B cell (primary cell): ENCODE results near the gene ADRA2C. TPM values are rescaled to one million over a fixed set of nuclear protein-coding genes. Genes with fewer than 3 reads are reported as not detected.

ENCODE experiments used
- ATAC-seq: fragments of 200-7000 bp; cut with Tn5 transposase; one replicate; pipeline ENCODE4 v1.10.0; 2021; ENCODE audit warnings: low read depth, mild to moderate bottlenecking, moderate number of reproducible peaks, moderate library complexity
- CTCF ChIA-PET: fragments of 350-600 bp; sonication (Branson Sonifier 250); formaldehyde crosslinking; loops from one replicate; lab custom pipeline; 2021; ENCODE audit warnings: antibody characterized with exemption, inconsistent platforms; lab: Charles Lee
- POLR2A ChIA-PET: fragments of 350-600 bp; sonication (Branson Sonifier 250); formaldehyde crosslinking; loops from one replicate; lab custom pipeline; 2021; ENCODE audit warnings: antibody characterized with exemption; lab: Charles Lee
- DNase-seq: peaks from one replicate; pipeline ENCODE4 v3.0.0; 2013
- H2AFZ ChIP-seq: 2 replicates; pipeline ENCODE4 v1.6.1; 2012; ENCODE audit warnings: mild to moderate bottlenecking, low read depth, low read length; ENCODE audit not compliant: insufficient read depth, poor library complexity, severe bottlenecking
- H3K27ac ChIP-seq, 2 donors: 1 replicate in 1 of 2; 2 replicates in 1 of 2; pipeline ENCODE4 v1.5.1; 2012 to 2013; ENCODE audit warnings: low read length in 2 of 2, mild to moderate bottlenecking in 2 of 2, moderate library complexity in 1 of 2
- H3K27me3 ChIP-seq, 4 experiments: fragments of 200-600 bp in 1 of 4; sonication (generic) in 1 of 4; replicated peaks in 1 of 4; 1 replicate in 2 of 4; 2 replicates in 2 of 4; pipeline versions ENCODE4 v1.6.1 to v1.7.0; 2013 to 2016; ENCODE audit warnings: low read length in 3 of 4, mild to moderate bottlenecking in 2 of 4, mixed read lengths in 1 of 4, moderate library complexity in 1 of 4; ENCODE audit not compliant: insufficient read depth in 4 of 4, control insufficient read depth in 3 of 4; ENCODE audit errors: control extremely low read depth in 1 of 4
- H3K36me3 ChIP-seq, 2 experiments: replicated peaks in 1 of 2; 1 replicate in 1 of 2; 2 replicates in 1 of 2; pipeline versions ENCODE4 v1.6.1 to v1.7.1; 2013; ENCODE audit warnings: low read length in 1 of 2; ENCODE audit not compliant: insufficient read depth in 2 of 2, control insufficient read depth in 1 of 2; ENCODE audit errors: control extremely low read depth in 1 of 2, extremely low read depth in 1 of 2
- H3K4me1 ChIP-seq, 2 donors: fragments of 200-600 bp in 1 of 2; sonication (generic) in 1 of 2; 1 replicate in 1 of 2; 2 replicates in 1 of 2; pipeline versions ENCODE4 v1.5.1 to v1.6.1; 2013 to 2017; ENCODE audit warnings: low read length in 2 of 2; ENCODE audit not compliant: control insufficient read depth in 2 of 2, insufficient read depth in 2 of 2
- H3K4me2 ChIP-seq: replicated peaks from 2 replicates; pipeline ENCODE3; 2012; ENCODE audit warnings: mild to moderate bottlenecking, low read depth, low read length; ENCODE audit not compliant: poor library complexity, severe bottlenecking
- H3K4me3 ChIP-seq, 5 experiments: fragments of 200-600 bp in 1 of 5; sonication (generic) in 1 of 5; 1 replicate in 3 of 5; 2 replicates in 2 of 5; pipeline versions ENCODE4 v1.5.1 to v1.7.0; 2011 to 2016; ENCODE audit warnings: low read length in 4 of 5, mild to moderate bottlenecking in 4 of 5, low read depth in 2 of 5, control low read depth in 1 of 5, moderate library complexity in 1 of 5; ENCODE audit not compliant: insufficient read depth in 1 of 5; ENCODE audit errors: control extremely low read depth in 1 of 5, extremely low read depth in 1 of 5
- H3K79me2 ChIP-seq: fragments of 200-600 bp; sonication (generic); one replicate; pipeline ENCODE4 v1.6.0; 2016; ENCODE audit warnings: low read length; ENCODE audit not compliant: control insufficient read depth, insufficient read depth
- H3K9ac ChIP-seq: fragments of 200-600 bp; sonication (generic); 2 replicates; pipeline ENCODE4 v1.6.1; 2017; ENCODE audit warnings: mild to moderate bottlenecking, low read length, moderate library complexity
- H3K9me3 ChIP-seq, 3 donors: one replicate each; pipeline versions ENCODE4 v1.6.1 to v1.7.1; 2013; ENCODE audit warnings: low read length in 2 of 3; ENCODE audit not compliant: control insufficient read depth in 2 of 3, insufficient read depth in 1 of 3; ENCODE audit errors: control extremely low read depth in 1 of 3
- H4K20me1 ChIP-seq: 2 replicates; pipeline ENCODE4 v1.6.0; 2012; ENCODE audit warnings: mild to moderate bottlenecking, low read length; ENCODE audit not compliant: insufficient read depth, control insufficient read depth, poor library complexity, severe bottlenecking
- H3K27ac Mint-ChIP-seq: one replicate; pipeline ENCODE4 v1.8.0; 2021; ENCODE audit warnings: mixed read lengths
- H3K27me3 Mint-ChIP-seq: one replicate; pipeline ENCODE4 v1.8.0; 2021; ENCODE audit warnings: mixed read lengths
- H3K4me1 Mint-ChIP-seq: one replicate; pipeline ENCODE4 v1.8.0; 2021; ENCODE audit warnings: mixed read lengths
- H3K4me3 Mint-ChIP-seq: one replicate; pipeline ENCODE4 v1.8.0; 2021; ENCODE audit warnings: mixed read lengths
- H3K9me3 Mint-ChIP-seq: one replicate; pipeline ENCODE4 v1.8.0; 2022; ENCODE audit warnings: mixed read lengths; ENCODE audit not compliant: insufficient read depth
- CTCF ChIP-seq: fragments of 200-600 bp; IDR thresholded peaks from one replicate; pipeline ENCODE4 v1.8.0; 2022; ENCODE audit warnings: antibody characterized with exemption, mild to moderate bottlenecking
- EZH2 ChIP-seq: IDR thresholded peaks from 2 replicates; pipeline ENCODE4 v1.6.1; 2012; ENCODE audit warnings: borderline replicate concordance, low read depth, mild to moderate bottlenecking, moderate library complexity, low read length; ENCODE audit not compliant: insufficient read depth, poor library complexity, severe bottlenecking
- WGBS: methylation state at CpG from one replicate; pipeline ENCODE4 v1.1.5; 2013; ENCODE audit warnings: missing lambda C conversion rate; ENCODE audit not compliant: insufficient coverage; 5-methylcytosine and 5-hydroxymethylcytosine counted together
- intact Hi-C: fragments of 100-400 bp; cut with micrococcal nuclease; formaldehyde crosslinking; loops from one replicate; pipeline ENCODE4 v1.10.0; 2022
- polyA plus RNA-seq: library from polyadenylated mRNA; depleted of rRNA; stranded (reverse); fragments of >200 nt; gene quantifications from 2 replicates; pipeline ENCODE4 v1.2.3, GENCODE V29; 2012
- total RNA-seq, 2 donors: library from RNA; stranded (reverse); fragments of 120-200 nt in 1 of 2; gene quantifications; 1 replicate in 1 of 2; 2 replicates in 1 of 2; pipeline versions ENCODE4 v1.2.3 to v1.2.4, GENCODE V29; 2013 to 2022

ADRA2C gene
- total and polyA plus RNA-seq, 2 donors (not counting 1 experiment from before 2014, with no cell fraction given), result not detected

GRCh38 chr4:3721627-3722026 is 44.6 kb upstream of the ADRA2C start:
- H3K9me3 ChIP-seq, result peaks cover 0 to 22% (median 0%) of the 10 kb centered on the region in 3 donors
- H3K27me3 ChIP-seq, result peaks cover 0 to 22% (median 0%) of the 10 kb centered on the region in 4 experiments
- H3K4me1 Mint-ChIP-seq, result peaks cover 3% of the 10 kb centered on the region
- POLR2A ChIA-PET, result no interaction called here
- no peak overlapping the region for H3K4me3 ChIP-seq
- TF ChIP-seq CTCF (no peak), EZH2 (no peak)
- H3K9ac ChIP-seq, result no peak overlapping the region
- H3K9me3 Mint-ChIP-seq, result peaks cover 3% of the 10 kb centered on the region
- no peak for ATAC-seq
- H3K27ac ChIP-seq, result no peak overlapping the region
- no peaks in the 10 kb centered on the region for H3K36me3 ChIP-seq
- H3K4me1 ChIP-seq, result no peaks in the 10 kb centered on the region
- H3K27me3 Mint-ChIP-seq, result peaks cover 29% of the 10 kb centered on the region
- H4K20me1 ChIP-seq, result no peaks in the 10 kb centered on the region
- no peak overlapping the region for H3K4me3 Mint-ChIP-seq
- intact Hi-C loops, result no loop called here
- no peak for DNase-seq
- WGBS, result 74% methylated on average over 6 of the region's 6 CpGs
- H2AFZ ChIP-seq, result no peak overlapping the region
- H3K4me2 ChIP-seq, result no peak overlapping the region
- CTCF ChIA-PET, result no interaction called here
- no peaks in the 10 kb centered on the region for H3K79me2 ChIP-seq
- H3K27ac Mint-ChIP-seq, result no peak overlapping the region

- H3K9me3 Mint-ChIP-seq, result peaks cover 3% of the 10 kb centered on the region
- intact Hi-C loops, result no loop called here
- Histone ChIP-seq H3K79me2 (no peaks in the 10 kb centered on the region), H3K36me3 (no peaks in the 10 kb centered on the region), H3K4me1 (no peaks in the 10 kb centered on the region), H3K27ac (no peak overlapping the region), H3K9ac (no peak overlapping the region), H3K4me2 (no peak overlapping the region), H2AFZ (no peak overlapping the region), H3K9me3 (peaks cover 0 to 22% (median 0%) of the 10 kb centered on the region in 3 donors), H3K27me3 (peaks cover 0 to 22% (median 0%) of the 10 kb centered on the region in 4 experiments), H4K20me1 (no peaks in the 10 kb centered on the region), H3K4me3 (no peak overlapping the region)
- ChIA-PET POLR2A (no interaction called here), CTCF (no interaction called here)
- H3K4me3 Mint-ChIP-seq, result no peak overlapping the region
- ATAC-seq (no peak), DNase-seq (no peak)
- H3K27me3 Mint-ChIP-seq, result peaks cover 29% of the 10 kb centered on the region
- TF ChIP-seq CTCF (no peak), EZH2 (no peak)
- WGBS, result 83% methylated on average over 11 of the region's 11 CpGs
- H3K27ac Mint-ChIP-seq, result no peak overlapping the region
- H3K4me1 Mint-ChIP-seq, result peaks cover 3% of the 10 kb centered on the region
These were observed 43.5 kb upstream of the ADRA2C start for GRCh38 chr4:3722446-3723231.
